ENCODE measurements around the gene MARCHF10.

The MARCHF10 gene

DNA sequence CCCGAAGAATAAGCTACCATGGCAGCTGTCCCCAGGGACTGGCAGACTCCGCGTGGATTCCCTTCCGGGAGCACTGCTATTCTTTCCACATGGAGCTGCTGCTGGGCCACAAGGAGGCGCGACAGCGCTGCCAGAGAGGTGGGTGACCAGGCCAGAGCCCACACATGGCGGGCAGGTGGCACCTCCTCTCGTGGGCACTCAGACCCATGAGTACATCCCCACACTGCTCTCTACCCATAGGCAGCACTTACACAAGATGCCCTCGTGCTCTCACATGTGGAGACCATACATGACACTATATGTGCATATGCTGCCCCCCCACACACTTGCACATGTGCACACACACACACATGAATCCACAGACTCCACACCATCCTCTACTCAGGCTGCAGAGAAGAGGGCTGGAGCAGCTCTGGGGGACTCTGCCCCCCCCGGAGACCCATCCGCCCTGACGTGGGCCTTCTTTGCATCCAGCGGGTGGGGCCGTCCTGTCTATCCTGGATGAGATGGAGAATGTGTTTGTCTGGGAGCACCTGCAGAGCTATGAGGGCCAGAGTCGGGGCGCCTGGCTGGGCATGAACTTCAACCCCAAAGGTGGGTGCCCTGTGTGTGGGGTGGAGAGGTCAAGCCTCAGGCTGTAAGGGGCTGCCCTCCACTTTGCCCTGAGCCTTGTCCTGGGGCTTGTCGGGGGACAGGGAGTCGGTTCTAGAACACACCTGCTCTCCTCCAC lies 117.8 kb downstream of the MARCHF10 start:
- Mint-ChIP-seq H3K4me1 (no peaks in the 10 kb centered on the region), H3K4me3 (no peak overlapping the region), H3K27me3 (peaks cover 11% of the 10 kb centered on the region), H3K9me3 (no peaks in the 10 kb centered on the region), H3K27ac (ENCODE audit: low read depth) (no peak overlapping the region), H3K36me3 (ENCODE audit: insufficient read depth) (no peaks in the 10 kb centered on the region)
- ATAC-seq (replicated peaks; ENCODE audit: extremely low read depth, poor library complexity, severe bottlenecking) (no peak), DNase-seq (ENCODE audit: low spot score in 2 of 2) (no peak)

GRCh38 chr17:62689441-62690167 lies 118.5 kb downstream of the MARCHF10 start:
- H3K27ac Mint-ChIP-seq (ENCODE audit: low read depth) = no peak overlapping the region
- H3K36me3 Mint-ChIP-seq (ENCODE audit: insufficient read depth) = peaks cover 2% of the 10 kb centered on the region
- H3K4me3 Mint-ChIP-seq = no peak overlapping the region
- DNase-seq (ENCODE audit: low spot score in 2 of 2) = no peak
- no peaks in the 10 kb centered on the region for H3K4me1 Mint-ChIP-seq
- H3K9me3 Mint-ChIP-seq = no peaks in the 10 kb centered on the region
- peaks cover 8% of the 10 kb centered on the region for H3K27me3 Mint-ChIP-seq
- ATAC-seq (replicated peaks; ENCODE audit: extremely low read depth, poor library complexity, severe bottlenecking) = no peak

DNA sequence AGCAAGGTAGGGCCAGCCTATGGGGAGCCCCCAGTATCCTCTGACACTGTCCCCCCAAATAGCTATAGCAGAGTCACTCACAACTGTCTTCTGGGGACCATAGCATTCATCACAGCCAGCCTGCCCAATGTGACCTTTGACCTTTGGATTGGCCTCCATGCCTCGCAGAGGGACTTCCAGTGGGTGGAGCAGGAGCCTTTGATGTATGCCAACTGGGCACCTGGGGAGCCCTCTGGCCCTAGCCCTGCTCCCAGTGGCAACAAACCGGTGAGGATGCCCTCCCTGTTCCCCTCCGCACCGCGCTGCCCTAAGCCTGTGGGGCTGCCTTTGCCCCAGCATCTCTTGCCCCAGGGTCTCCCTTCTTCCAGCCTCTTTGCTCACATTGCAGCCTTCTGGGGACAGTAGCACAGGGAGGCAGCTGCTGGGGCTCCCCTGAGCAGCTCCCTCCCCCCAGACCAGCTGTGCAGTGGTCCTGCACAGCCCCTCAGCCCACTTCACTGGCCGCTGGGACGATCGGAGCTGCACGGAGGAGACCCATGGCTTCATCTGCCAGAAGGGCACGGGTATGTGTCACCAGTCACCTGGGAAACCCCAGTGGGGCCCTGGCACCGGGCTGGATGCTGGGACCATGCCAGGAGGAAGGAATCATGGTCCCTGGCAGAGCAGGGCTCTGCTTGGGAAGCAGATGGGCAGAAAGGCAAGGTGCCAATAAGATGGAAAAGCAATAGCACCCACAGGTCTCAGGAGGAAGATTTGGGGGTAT lies 119.5 kb downstream of the MARCHF10 start:
- Mint-ChIP-seq H3K4me3 (no peak overlapping the region), H3K27ac (ENCODE audit: low read depth) (no peak overlapping the region), H3K4me1 (no peaks in the 10 kb centered on the region), H3K36me3 (ENCODE audit: insufficient read depth) (peaks cover 2% of the 10 kb centered on the region), H3K9me3 (no peaks in the 10 kb centered on the region), H3K27me3 (no peaks in the 10 kb centered on the region)
- ATAC-seq (replicated peaks; ENCODE audit: extremely low read depth, poor library complexity, severe bottlenecking) (no peak), DNase-seq (ENCODE audit: low spot score in 2 of 2) (no peak)

DNA sequence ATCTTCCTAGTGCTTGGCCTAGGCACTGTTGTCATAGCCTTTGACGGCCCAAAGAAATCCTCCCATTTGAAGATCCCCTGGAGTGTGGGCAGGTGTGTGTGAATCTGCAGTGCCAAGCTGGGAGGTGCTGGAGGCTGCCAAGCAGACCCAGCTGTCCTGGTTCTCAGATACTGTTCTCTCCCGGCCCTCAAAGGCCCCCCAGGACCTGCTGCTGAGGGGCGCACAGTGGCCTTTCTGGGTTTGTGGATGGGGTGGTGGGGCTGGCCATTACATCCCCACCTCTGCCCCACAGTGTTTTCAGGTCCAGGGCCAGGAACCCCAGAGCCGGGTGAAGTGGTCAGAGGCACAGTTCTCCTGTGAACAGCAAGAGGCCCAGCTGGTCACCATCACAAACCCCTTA lies 120.1 kb downstream of the MARCHF10 start:
- ATAC-seq (replicated peaks; ENCODE audit: extremely low read depth, poor library complexity, severe bottlenecking) (no peak), DNase-seq (ENCODE audit: low spot score in 2 of 2) (no peak)
- H3K27me3 Mint-ChIP-seq = no peaks in the 10 kb centered on the region
- H3K36me3 Mint-ChIP-seq (ENCODE audit: insufficient read depth) = peaks cover 2% of the 10 kb centered on the region
- H3K27ac Mint-ChIP-seq (ENCODE audit: low read depth) = no peak overlapping the region
- no peaks in the 10 kb centered on the region for H3K4me1 Mint-ChIP-seq
- no peak overlapping the region for H3K4me3 Mint-ChIP-seq
- no peaks in the 10 kb centered on the region for H3K9me3 Mint-ChIP-seq

DNA sequence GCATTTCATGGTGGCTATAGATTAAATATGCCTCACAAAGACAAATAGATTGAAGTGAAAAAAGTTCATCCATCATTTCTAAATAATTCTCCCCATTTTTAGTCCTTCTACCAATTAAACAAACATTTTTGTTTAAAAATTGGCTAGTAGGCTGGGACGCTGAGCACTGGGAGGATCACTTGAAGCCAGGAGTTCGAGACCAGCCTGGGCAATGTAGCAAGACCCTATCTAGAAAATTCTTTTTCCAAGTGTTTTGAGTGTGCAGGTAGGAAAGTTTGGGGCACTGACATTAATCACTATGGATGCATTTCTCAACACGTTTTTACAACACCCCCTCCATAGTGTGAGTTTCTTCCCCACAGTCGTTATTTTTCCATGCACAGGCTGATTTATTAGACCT lies 123.9 kb downstream of the MARCHF10 start:
- Mint-ChIP-seq H3K27me3 (no peaks in the 10 kb centered on the region), H3K4me1 (no peaks in the 10 kb centered on the region), H3K9me3 (no peaks in the 10 kb centered on the region), H3K36me3 (ENCODE audit: insufficient read depth) (peaks cover 4% of the 10 kb centered on the region), H3K4me3 (no peak overlapping the region), H3K27ac (ENCODE audit: low read depth) (no peak overlapping the region)
- DNase-seq (ENCODE audit: low spot score in 2 of 2) (no peak), ATAC-seq (replicated peaks; ENCODE audit: extremely low read depth, poor library complexity, severe bottlenecking) (no peak)

- Mint-ChIP-seq H3K27ac (ENCODE audit: low read depth) (no peak overlapping the region), H3K36me3 (ENCODE audit: insufficient read depth) (peaks cover 5% of the 10 kb centered on the region), H3K4me3 (no peak overlapping the region), H3K9me3 (no peaks in the 10 kb centered on the region), H3K4me1 (no peaks in the 10 kb centered on the region), H3K27me3 (no peaks in the 10 kb centered on the region)
- DNase-seq (ENCODE audit: low spot score in 2 of 2) = no peak
- ATAC-seq (replicated peaks; ENCODE audit: extremely low read depth, poor library complexity, severe bottlenecking) = no peak
Measured at GRCh38 chr17:62681939-62682381, 126.2 kb downstream of the MARCHF10 start.

DNA sequence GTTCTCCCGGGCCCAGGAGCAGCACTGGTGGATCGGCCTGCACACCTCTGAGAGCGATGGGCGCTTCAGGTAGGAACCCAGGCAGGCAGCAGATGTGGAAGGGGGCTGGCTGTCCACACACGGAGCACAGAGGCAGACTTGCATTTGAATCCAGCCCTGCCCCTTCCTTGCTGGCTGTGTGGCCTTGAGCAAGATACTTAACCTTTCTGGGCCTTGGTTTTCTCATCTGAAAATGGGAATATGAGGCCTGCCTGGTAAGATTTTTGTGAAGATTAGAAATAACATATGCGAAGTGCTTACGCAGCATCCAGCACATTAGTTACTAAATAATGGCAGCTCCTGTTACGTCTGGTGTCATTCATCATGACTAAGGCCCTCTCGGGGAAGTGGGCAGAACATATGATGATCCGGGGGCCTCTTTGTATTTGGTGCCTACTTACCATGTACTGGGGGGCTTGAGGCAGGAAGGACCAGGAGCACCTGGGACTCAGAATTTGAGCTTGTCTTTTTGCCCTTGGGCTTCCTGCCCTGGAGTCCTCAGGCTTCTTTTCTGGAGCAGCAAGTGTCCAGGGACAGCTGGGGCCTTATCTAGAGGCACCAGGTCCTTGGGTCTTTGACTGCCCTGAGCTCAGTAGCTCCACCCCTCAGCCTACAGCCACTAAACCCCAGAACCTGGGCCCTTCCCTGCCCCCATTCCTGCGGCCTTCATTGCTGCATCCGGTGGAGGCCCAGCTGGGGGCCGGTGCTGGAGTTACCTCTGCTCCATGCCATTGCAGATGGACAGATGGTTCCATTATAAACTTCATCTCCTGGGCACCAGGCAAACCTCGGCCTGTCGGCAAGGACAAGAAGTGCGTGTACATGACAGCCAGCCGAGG lies 126.8 kb downstream of the MARCHF10 start:
- DNase-seq (ENCODE audit: low spot score in 2 of 2) (no peak), ATAC-seq (replicated peaks; ENCODE audit: extremely low read depth, poor library complexity, severe bottlenecking) (no peak)
- Mint-ChIP-seq H3K27me3 (no peaks in the 10 kb centered on the region), H3K36me3 (ENCODE audit: insufficient read depth) (peaks cover 5% of the 10 kb centered on the region), H3K9me3 (no peaks in the 10 kb centered on the region), H3K4me3 (no peak overlapping the region), H3K4me1 (no peaks in the 10 kb centered on the region), H3K27ac (ENCODE audit: low read depth) (no peak overlapping the region)

GRCh38 chr17:62680541-62681052 lies 127.5 kb downstream of the MARCHF10 start:
- H3K9me3 Mint-ChIP-seq = no peaks in the 10 kb centered on the region
- DNase-seq (ENCODE audit: low spot score in 2 of 2) (no peak), ATAC-seq (replicated peaks; ENCODE audit: extremely low read depth, poor library complexity, severe bottlenecking) (no peak)
- no peak overlapping the region for H3K27ac Mint-ChIP-seq (ENCODE audit: low read depth)
- peaks cover 5% of the 10 kb centered on the region for H3K36me3 Mint-ChIP-seq (ENCODE audit: insufficient read depth)
- H3K4me3 Mint-ChIP-seq = no peak overlapping the region
- H3K27me3 Mint-ChIP-seq = no peaks in the 10 kb centered on the region
- no peaks in the 10 kb centered on the region for H3K4me1 Mint-ChIP-seq

DNA sequence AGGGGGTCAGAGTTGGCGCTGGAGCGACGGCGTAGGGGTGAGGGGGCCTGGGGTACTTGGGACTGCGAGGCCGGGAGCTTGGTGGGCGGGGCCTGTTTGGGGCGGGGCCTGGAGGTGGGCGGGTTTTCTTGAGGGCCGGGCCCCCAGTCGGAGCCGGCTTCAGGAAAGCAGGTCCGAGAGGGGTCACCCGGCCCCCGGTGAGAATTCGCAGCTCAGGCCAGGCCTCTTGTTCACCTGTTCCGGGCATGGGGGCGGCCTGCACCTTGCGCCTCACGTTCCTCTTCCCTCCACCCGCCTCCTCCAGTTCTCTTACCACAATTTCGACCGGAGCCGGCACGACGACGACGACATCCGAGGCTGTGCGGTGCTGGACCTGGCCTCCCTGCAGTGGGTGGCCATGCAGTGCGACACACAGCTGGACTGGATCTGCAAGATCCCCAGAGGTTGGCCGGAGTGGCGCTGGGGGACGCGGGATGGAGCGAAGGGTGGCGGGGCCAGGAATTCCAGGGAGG lies 128.2 kb downstream of the MARCHF10 start:
- ATAC-seq (replicated peaks; ENCODE audit: extremely low read depth, poor library complexity, severe bottlenecking) = no peak
- Mint-ChIP-seq H3K27ac (ENCODE audit: low read depth) (no peak overlapping the region), H3K4me1 (no peaks in the 10 kb centered on the region), H3K36me3 (ENCODE audit: insufficient read depth) (peaks cover 3% of the 10 kb centered on the region), H3K4me3 (no peak overlapping the region), H3K9me3 (no peaks in the 10 kb centered on the region), H3K27me3 (no peaks in the 10 kb centered on the region)
- DNase-seq (ENCODE audit: low spot score in 2 of 2) = no peak

DNA sequence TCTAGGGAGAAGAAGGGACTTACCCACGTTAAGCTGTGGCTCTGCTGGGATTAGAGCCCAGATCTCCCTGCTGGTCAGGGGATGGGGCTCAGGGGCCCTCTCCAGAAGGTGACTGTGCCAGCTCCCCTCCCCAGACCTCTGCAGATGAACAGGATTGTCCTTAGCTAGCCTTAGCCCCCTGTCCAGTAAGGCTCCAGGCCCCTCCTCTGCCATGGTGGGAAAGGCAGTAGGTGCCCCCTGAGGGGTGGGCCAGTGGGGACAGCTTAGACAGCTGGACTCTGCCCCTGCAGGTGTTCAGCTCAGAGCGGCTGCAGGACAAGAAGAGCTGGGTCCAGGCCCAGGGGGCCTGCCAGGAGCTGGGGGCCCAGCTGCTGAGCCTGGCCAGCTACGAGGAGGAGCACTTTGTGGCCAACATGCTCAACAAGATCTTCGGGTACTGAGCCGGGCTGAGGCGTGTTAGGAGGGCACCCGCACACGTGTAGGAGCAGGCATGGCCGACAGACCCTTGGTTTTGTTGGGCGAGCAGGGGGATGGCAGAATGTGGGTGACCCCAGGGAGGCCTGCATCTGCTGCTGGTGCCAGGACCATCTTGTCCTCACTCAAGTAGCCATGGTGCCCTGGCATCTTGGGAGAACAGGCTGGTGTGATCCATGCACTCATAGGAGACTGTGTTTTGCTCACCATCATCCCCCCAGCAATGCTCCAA lies 129.7 kb downstream of the MARCHF10 start:
- no peak for DNase-seq (ENCODE audit: low spot score in 2 of 2)
- no peak for ATAC-seq (replicated peaks; ENCODE audit: extremely low read depth, poor library complexity, severe bottlenecking)
- H3K4me3 Mint-ChIP-seq = no peak overlapping the region
- no peaks in the 10 kb centered on the region for H3K4me1 Mint-ChIP-seq
- H3K36me3 Mint-ChIP-seq (ENCODE audit: insufficient read depth) = peaks cover 3% of the 10 kb centered on the region
- no peaks in the 10 kb centered on the region for H3K27me3 Mint-ChIP-seq
- H3K9me3 Mint-ChIP-seq = no peaks in the 10 kb centered on the region
- H3K27ac Mint-ChIP-seq (ENCODE audit: low read depth) = no peak overlapping the region

DNA sequence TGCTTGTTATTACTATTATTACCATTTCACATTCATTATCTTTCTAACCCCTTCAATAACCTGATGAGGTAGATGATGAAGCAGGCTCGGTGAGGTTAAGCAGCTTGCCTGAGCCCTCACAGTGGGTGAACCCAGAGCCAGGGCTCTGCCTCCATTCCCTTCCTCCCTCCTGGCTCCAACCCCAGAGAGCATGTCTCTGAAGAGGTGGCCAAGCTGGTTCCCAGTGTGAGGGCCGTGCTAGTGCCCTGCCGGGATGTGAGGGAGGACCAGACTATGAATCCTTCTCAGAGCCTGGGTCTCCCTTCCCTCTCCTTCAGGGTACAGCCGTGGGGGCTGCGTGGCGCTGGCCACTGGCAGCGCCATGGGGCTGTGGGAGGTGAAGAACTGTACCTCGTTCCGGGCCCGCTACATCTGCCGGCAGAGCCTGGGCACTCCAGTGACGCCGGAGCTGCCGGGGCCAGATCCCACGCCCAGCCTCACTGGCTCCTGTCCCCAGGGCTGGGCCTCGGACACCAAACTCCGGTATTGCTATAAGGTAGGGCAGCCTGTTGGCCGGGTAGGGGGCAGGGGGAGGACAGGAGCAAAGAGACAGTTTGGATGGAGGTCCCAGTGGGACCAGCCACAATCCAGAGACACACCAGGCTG lies 131.0 kb downstream of the MARCHF10 start:
- Mint-ChIP-seq H3K36me3 (ENCODE audit: insufficient read depth) (peaks cover 3% of the 10 kb centered on the region), H3K27ac (ENCODE audit: low read depth) (no peak overlapping the region), H3K4me3 (no peak overlapping the region), H3K9me3 (no peaks in the 10 kb centered on the region), H3K27me3 (no peaks in the 10 kb centered on the region), H3K4me1 (no peaks in the 10 kb centered on the region)
- DNase-seq (ENCODE audit: low spot score in 2 of 2) (no peak), ATAC-seq (replicated peaks; ENCODE audit: extremely low read depth, poor library complexity, severe bottlenecking) (no peak)
